ENCODE data around the gene LTBP4. TPM values are rescaled to one million over a fixed set of nuclear protein-coding genes. Genes with fewer than 3 reads are reported as not detected.

Gene LTBP4
- total RNA-seq, 1 donor from 2014 or later, result 21.6 TPM

- no peak for DNase-seq (ENCODE audit: low read depth)
- no peak for TF ChIP-seq CTCF (IDR thresholded peaks at IDR 0.05; ENCODE audit: insufficient read depth, low read length, severe bottlenecking)
- peaks cover 19% of the 10 kb centered on the region for H3K36me3 ChIP-seq (ENCODE audit: control insufficient read depth, insufficient read depth, low read length)
- FAIRE-seq, result no peak
- no peak overlapping the region for H3K4me3 ChIP-seq (ENCODE audit: low read depth, low read length)
- no peaks in the 10 kb centered on the region for H3K27me3 ChIP-seq (ENCODE audit: control insufficient read depth, insufficient read depth, low read length)
Measured at GRCh38 chr19:40626918-40627317, 25.7 kb downstream of the LTBP4 start.

GRCh38 chr19:40627486-40628279, 26.5 kb downstream of the LTBP4 start:
- FAIRE-seq, result no peak
- DNase-seq (ENCODE audit: low read depth), result no peak

GRCh38 chr19:40629346-40629745, 28.2 kb downstream of the LTBP4 start:
- no peak overlapping the region for H3K4me3 ChIP-seq (ENCODE audit: low read depth, low read length)
- H3K27me3 ChIP-seq (ENCODE audit: control insufficient read depth, insufficient read depth, low read length), result no peaks in the 10 kb centered on the region
- TF ChIP-seq CTCF (IDR thresholded peaks at IDR 0.05; ENCODE audit: insufficient read depth, low read length, severe bottlenecking), result no peak
- DNase-seq (ENCODE audit: low read depth), result no peak
- peaks cover 15% of the 10 kb centered on the region for H3K36me3 ChIP-seq (ENCODE audit: control insufficient read depth, insufficient read depth, low read length)
- FAIRE-seq, result no peak

More at GRCh38 chr19:40627486-40628279, 26.5 kb downstream of the LTBP4 start:
- H3K4me3 ChIP-seq (ENCODE audit: low read depth, low read length), result no peak overlapping the region
- H3K27me3 ChIP-seq (ENCODE audit: control insufficient read depth, insufficient read depth, low read length), result no peaks in the 10 kb centered on the region
- no peak for TF ChIP-seq CTCF (IDR thresholded peaks at IDR 0.05; ENCODE audit: insufficient read depth, low read length, severe bottlenecking)
- peaks cover 16% of the 10 kb centered on the region for H3K36me3 ChIP-seq (ENCODE audit: control insufficient read depth, insufficient read depth, low read length)

GRCh38 chr19:40630571-40631160, 29.5 kb downstream of the LTBP4 start:
- no peak for TF ChIP-seq CTCF (IDR thresholded peaks at IDR 0.05; ENCODE audit: insufficient read depth, low read length, severe bottlenecking)
- H3K27me3 ChIP-seq (ENCODE audit: control insufficient read depth, insufficient read depth, low read length), result no peaks in the 10 kb centered on the region
- DNase-seq (ENCODE audit: low read depth) (no peak), FAIRE-seq (no peak)
- H3K36me3 ChIP-seq (ENCODE audit: control insufficient read depth, insufficient read depth, low read length), result peaks cover 8% of the 10 kb centered on the region
- H3K4me3 ChIP-seq (ENCODE audit: low read depth, low read length), result no peak overlapping the region

- peaks cover 4% of the 10 kb centered on the region for H3K36me3 ChIP-seq (ENCODE audit: control insufficient read depth, insufficient read depth, low read length)
- no peaks in the 10 kb centered on the region for H3K27me3 ChIP-seq (ENCODE audit: control insufficient read depth, insufficient read depth, low read length)
- no peak for FAIRE-seq
- no peak overlapping the region for H3K4me3 ChIP-seq (ENCODE audit: low read depth, low read length)
- TF ChIP-seq CTCF (IDR thresholded peaks at IDR 0.05; ENCODE audit: insufficient read depth, low read length, severe bottlenecking), result no peak
- no peak for DNase-seq (ENCODE audit: low read depth)
Measured at GRCh38 chr19:40632311-40633036, 31.3 kb downstream of the LTBP4 start.

All from bronchial epithelial cell (primary cell).